Placental pericyte (primary cell): Measurements from ENCODE around the gene GRIN1. TPM values are rescaled to one million over a fixed set of nuclear protein-coding genes. Genes with fewer than 3 reads are reported as not detected.

Experiments used
- small RNA-seq: library from RNA; depleted of rRNA; stranded (forward); fragments of <200 nt; gene quantifications from one replicate; pipeline ENCODE3, GENCODE V24; 2012; ENCODE audit warnings: low replicate concordance
- total RNA-seq: library from RNA; depleted of rRNA; stranded (reverse); fragments of >200 nt; gene quantifications from 2 replicates; pipeline ENCODE4 v1.2.3, GENCODE V29; 2012

The GRIN1 gene
- total RNA-seq: 0.29 TPM in 1 of 2 replicates, not detected in the other

GRCh38 chr9:137138722-137139467, at the start of gene GRIN1:
Gene GRIN1 (plus strand): TSS chr9:137139154. CDS start chr9:137139487, 333 bp downstream.

DNA sequence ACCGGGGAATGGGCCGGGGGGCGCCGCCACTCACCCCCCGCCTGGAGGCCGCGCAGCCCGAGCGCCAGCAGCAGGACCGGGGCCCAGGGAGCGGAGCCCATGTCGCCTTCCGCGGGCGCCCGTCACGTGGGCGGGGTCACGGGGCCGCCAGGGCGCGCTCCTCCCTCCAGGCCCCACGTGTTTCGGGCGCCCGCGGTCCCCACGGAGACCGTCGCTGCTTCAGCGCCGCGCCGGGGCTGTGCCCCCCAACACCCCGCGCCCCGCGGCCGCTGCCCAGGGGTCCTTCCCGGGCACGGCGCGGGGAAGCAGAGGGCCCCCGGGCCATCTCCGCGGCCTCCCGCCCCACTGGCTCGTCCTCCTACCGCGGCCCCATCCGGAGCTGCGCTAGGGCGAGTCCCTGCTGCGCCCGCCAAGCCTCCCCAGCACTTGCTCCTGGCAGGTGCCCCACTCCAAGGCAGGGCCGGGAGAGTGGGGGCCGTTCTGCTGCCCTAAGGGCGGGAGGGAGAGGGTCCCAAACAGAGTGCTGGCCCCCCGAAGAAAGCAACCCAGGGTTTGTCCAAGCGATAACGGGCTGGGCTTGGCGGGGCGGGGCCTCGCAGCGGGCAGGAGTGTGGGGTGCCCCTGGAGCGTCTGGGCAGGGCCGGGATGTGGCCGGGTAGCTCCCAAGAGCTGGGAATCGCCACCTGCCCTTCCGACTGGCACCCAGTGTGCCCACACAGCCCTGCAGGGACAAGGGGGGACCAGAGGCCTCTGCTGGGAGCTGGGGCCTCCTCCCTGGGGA, 24.2 kb upstream of the GRIN1 start, which contains the start of gene DPP7:
Gene DPP7 (minus strand): TSS at position 121 of the 781 bp plus-strand sequence. CDS start 20 bp downstream, at position 101.

GRCh38 chr9:137169896-137170358, 31.0 kb downstream of the GRIN1 start, which contains the start of gene LRRC26:
Gene LRRC26 (minus strand): TSS chr9:137170051. CDS start chr9:137169943, 108 bp downstream.

DNA sequence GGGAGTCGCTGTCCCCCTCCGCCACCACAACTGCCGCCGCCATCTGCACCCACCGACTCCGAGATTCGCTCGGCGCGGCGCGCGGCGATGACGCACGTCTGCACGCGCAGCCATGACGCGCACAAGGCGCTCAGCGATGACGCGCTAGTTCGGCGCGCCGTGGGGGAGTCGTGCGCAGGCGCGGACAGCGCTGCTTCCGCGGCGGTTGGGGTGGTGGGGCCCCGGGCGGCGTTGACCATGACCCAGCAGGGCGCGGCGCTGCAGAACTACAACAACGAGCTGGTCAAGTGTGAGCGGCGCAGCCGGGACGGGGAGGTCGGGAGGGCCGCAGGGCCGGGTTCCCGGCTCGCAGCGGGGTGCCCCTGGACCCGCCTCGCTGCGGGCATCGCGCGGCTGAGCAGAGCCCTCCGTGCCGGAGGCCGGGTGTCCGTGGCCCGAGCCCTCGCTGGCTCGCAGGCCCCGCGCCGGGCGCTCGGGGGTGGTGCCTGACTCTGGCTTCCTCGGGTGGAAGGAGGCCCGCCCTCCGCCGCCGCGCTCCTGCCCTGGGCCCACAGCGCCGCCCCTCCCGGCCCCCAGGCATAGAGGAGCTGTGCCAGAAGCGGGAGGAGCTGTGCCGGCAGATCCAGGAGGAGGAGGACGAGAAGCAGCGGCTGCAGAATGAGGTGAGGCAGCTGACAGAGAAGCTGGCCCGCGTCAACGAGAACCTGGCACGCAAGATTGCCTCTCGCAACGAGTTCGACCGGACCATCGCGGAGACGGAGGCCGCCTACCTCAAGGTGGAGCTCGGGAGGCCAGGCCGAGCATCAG, 49.7 kb downstream of the GRIN1 start, which contains the start of the genes ANAPC2 and SSNA1:
Gene ANAPC2 (minus strand): TSS at position 71 of the 807 bp plus-strand sequence. CDS start 28 bp downstream, at position 43.
Gene SSNA1 (plus strand): TSS at position 187 of the 807 bp plus-strand sequence. CDS start 51 bp downstream, at position 238.

GRCh38 chr9:137200311-137201204, 61.6 kb downstream of the GRIN1 start, which contains the start of gene TPRN:
Gene TPRN (minus strand): TSS chr9:137200741. CDS start chr9:137200711, 30 bp downstream.

GRCh38 chr9:137205126-137206069, 66.4 kb downstream of the GRIN1 start, which contains the start of the genes NDOR1 and TMEM203:
Gene NDOR1 (plus strand): TSS chr9:137205700. CDS start chr9:137205778, 78 bp downstream.
Gene TMEM203 (minus strand): TSS chr9:137205648. CDS start chr9:137205414, 234 bp downstream.

Small RNA genes within 50 kb of the gene (small RNA-seq; reads per million reads assigned to genes)
- gene MIR3621 (not detected), gene RF00153 (not detected)

Other genes starting within 250 kb of the GRIN1 start
- 198 and 213 TPM in 2 replicates for gene FBXW5, start 194.4 kb upstream of the GRIN1 start, total RNA-seq
- 0.66 TPM in 1 of 2 replicates, not detected in the other for gene C8G, start 193.9 kb upstream of the GRIN1 start, total RNA-seq
- 0.88 TPM in 1 of 2 replicates, not detected in the other for gene LCN12, start 186.9 kb upstream of the GRIN1 start, total RNA-seq
- gene PTGDS, start 161.7 kb upstream of the GRIN1 start, total RNA-seq: 4.2 and 78.6 TPM in 2 replicates
- 0.14 and 9.8 TPM in 2 replicates for gene LCNL1, start 156.2 kb upstream of the GRIN1 start, total RNA-seq
- 12.0 and 13.9 TPM in 2 replicates for gene PAXX, start 146.7 kb upstream of the GRIN1 start, total RNA-seq
- 4.3 and 12.7 TPM in 2 replicates for gene CLIC3, start 142.6 kb upstream of the GRIN1 start, total RNA-seq
- 18.8 and 18.9 TPM in 2 replicates for gene ABCA2, start 110.9 kb upstream of the GRIN1 start, total RNA-seq
- not detected in 2 replicates for gene FUT7, start 107.1 kb upstream of the GRIN1 start, total RNA-seq
- 16.0 and 21.0 TPM in 2 replicates for gene NPDC1, start 93.0 kb upstream of the GRIN1 start, total RNA-seq
- gene ENTPD2, start 85.1 kb upstream of the GRIN1 start, total RNA-seq: not detected in 2 replicates
- gene SAPCD2, start 68.6 kb upstream of the GRIN1 start, total RNA-seq: 0.22 and 15.9 TPM in 2 replicates
- gene UAP1L1, start 61.6 kb upstream of the GRIN1 start, total RNA-seq: 28.2 and 29.1 TPM in 2 replicates
- gene MAN1B1, start 52.2 kb upstream of the GRIN1 start, total RNA-seq: 68.1 and 103 TPM in 2 replicates
- 58.1 and 86.7 TPM in 2 replicates for gene DPP7, start 24.4 kb upstream of the GRIN1 start, total RNA-seq
- gene LRRC26, start 30.9 kb downstream of the GRIN1 start, total RNA-seq: not detected in 2 replicates
- gene TMEM210, start 32.9 kb downstream of the GRIN1 start, total RNA-seq: not detected in 2 replicates
- gene ANAPC2, start 49.4 kb downstream of the GRIN1 start, total RNA-seq: 30.4 and 32.4 TPM in 2 replicates
- gene SSNA1, start 49.5 kb downstream of the GRIN1 start, total RNA-seq: 75.5 and 82.3 TPM in 2 replicates
- 9.9 and 14.9 TPM in 2 replicates for gene TPRN, start 61.6 kb downstream of the GRIN1 start, total RNA-seq
- gene TMEM203, start 66.5 kb downstream of the GRIN1 start, total RNA-seq: 28.9 and 41.4 TPM in 2 replicates
- 10.1 and 15.3 TPM in 2 replicates for gene NDOR1, start 66.5 kb downstream of the GRIN1 start, total RNA-seq
- 0.22 and 0.43 TPM in 2 replicates for gene RNF208, start 83.1 kb downstream of the GRIN1 start, total RNA-seq
- 0.14 and 0.66 TPM in 2 replicates for gene CYSRT1, start 86.0 kb downstream of the GRIN1 start, total RNA-seq
- not detected in 2 replicates for gene RNF224, start 88.3 kb downstream of the GRIN1 start, total RNA-seq
- gene SLC34A3, start 91.7 kb downstream of the GRIN1 start, total RNA-seq: not detected in 2 replicates
- gene TUBB4B, start 102.1 kb downstream of the GRIN1 start, total RNA-seq: 93.4 and 509 TPM in 2 replicates
- gene STPG3, start 112.1 kb downstream of the GRIN1 start, total RNA-seq: not detected in 2 replicates
- gene NELFB, start 116.2 kb downstream of the GRIN1 start, total RNA-seq: 44.2 and 74.0 TPM in 2 replicates
- 48.1 and 108 TPM in 2 replicates for gene TOR4A, start 138.6 kb downstream of the GRIN1 start, total RNA-seq
- gene NRARP, start 163.1 kb downstream of the GRIN1 start, total RNA-seq: 0.43 TPM in 1 of 2 replicates, not detected in the other